ENCODE data around the gene DDX24.

DDX24 gene

GRCh38 chr14:94048691-94049624 is 32.0 kb downstream of the DDX24 start:
- no peak for DNase-seq (ENCODE audit: low read depth, low spot score)

GRCh38 chr14:94047581-94047980 is 33.4 kb downstream of the DDX24 start:
- DNase-seq (ENCODE audit: low read depth, low spot score), result no peak

- no peak for DNase-seq (ENCODE audit: low read depth, low spot score)
Observed at GRCh38 chr14:94046696-94047250, 34.2 kb downstream of the DDX24 start.

- no peak for DNase-seq (ENCODE audit: low read depth, low spot score)
Observed at GRCh38 chr14:94045563-94046345, 35.2 kb downstream of the DDX24 start.

- no peak for DNase-seq (ENCODE audit: low read depth, low spot score)
Observed at GRCh38 chr14:94045101-94045500, 35.9 kb downstream of the DDX24 start.

GRCh38 chr14:94044476-94045091 is 36.4 kb downstream of the DDX24 start:
- DNase-seq (ENCODE audit: low read depth, low spot score), result no peak

- DNase-seq (ENCODE audit: low read depth, low spot score), result no peak
Observed at GRCh38 chr14:94043756-94044475, 37.1 kb downstream of the DDX24 start.

GRCh38 chr14:94043111-94043755 is 37.8 kb downstream of the DDX24 start:
- no peak for DNase-seq (ENCODE audit: low read depth, low spot score)

GRCh38 chr14:94042433-94043091 is 38.4 kb downstream of the DDX24 start:
- no peak for DNase-seq (ENCODE audit: low read depth, low spot score)

GRCh38 chr14:94041551-94042346 is 39.3 kb downstream of the DDX24 start:
- no peak for DNase-seq (ENCODE audit: low read depth, low spot score)

GRCh38 chr14:94040796-94041195 is 40.2 kb downstream of the DDX24 start:
- DNase-seq (ENCODE audit: low read depth, low spot score), result no peak

- no peak for DNase-seq (ENCODE audit: low read depth, low spot score)
Observed at GRCh38 chr14:94040247-94040646, 40.8 kb downstream of the DDX24 start.

- no peak for DNase-seq (ENCODE audit: low read depth, low spot score)
Observed at GRCh38 chr14:94038921-94039629, 41.9 kb downstream of the DDX24 start.

- no peak for DNase-seq (ENCODE audit: low read depth, low spot score)
Observed at GRCh38 chr14:94038510-94038909, 42.5 kb downstream of the DDX24 start.

GRCh38 chr14:94037954-94038353 is 43.0 kb downstream of the DDX24 start:
- DNase-seq (ENCODE audit: low read depth, low spot score), result no peak

- DNase-seq (ENCODE audit: low read depth, low spot score), result peak; percentile 42
Observed at GRCh38 chr14:94036313-94037167, 44.5 kb downstream of the DDX24 start.

- DNase-seq (ENCODE audit: low read depth, low spot score), result no peak
Observed at GRCh38 chr14:94034886-94035285, 46.1 kb downstream of the DDX24 start.

GRCh38 chr14:94031883-94032279 is 49.1 kb downstream of the DDX24 start:
- no peak for DNase-seq (ENCODE audit: low read depth, low spot score)

Measured in activated naive CD8-positive, alpha-beta T cell treated with anti-CD3 and anti-CD28 coated beads, Interleukin-2, amount 50 U/mL, for 16 hours (primary cell).